Liver (tissue), 3 donors: Measurements from ENCODE around the gene VAX1.

ENCODE experiments used
- EGR1 ChIP-seq, 2 donors: IDR thresholded peaks; 2 replicates each; pipeline ENCODE4 v1.6.1; 2016 to 2018; ENCODE audit warnings: antibody characterized with exemption in 2 of 2, low read depth in 2 of 2
- JUND ChIP-seq, 2 donors: IDR thresholded peaks; 2 replicates each; pipeline ENCODE4 v1.6.1; 2016; ENCODE audit warnings: antibody characterized with exemption in 2 of 2
- NR2F2 ChIP-seq: IDR thresholded peaks from 2 replicates; pipeline ENCODE4 v1.6.1; 2016; ENCODE audit warnings: antibody characterized with exemption
- RAD21 ChIP-seq, 2 donors: IDR thresholded peaks; 2 replicates each; pipeline ENCODE4 v1.6.1; 2016; ENCODE audit warnings: antibody characterized with exemption in 2 of 2, mild to moderate bottlenecking in 2 of 2
- YY1 ChIP-seq: IDR thresholded peaks from 2 replicates; pipeline ENCODE4 v1.6.1; 2016; ENCODE audit warnings: antibody characterized with exemption, mild to moderate bottlenecking
- TF ChIP-seq, protein P1 (sequence below): IDR thresholded peaks from 2 replicates; pipeline ENCODE4 v1.6.1; 2016; ENCODE audit warnings: antibody characterized with exemption, mild to moderate bottlenecking
- TF ChIP-seq, protein P2 (sequence below): fragments of 150-350 bp; IDR thresholded peaks from 2 replicates; pipeline ENCODE4 v1.5.1; 2017; ENCODE audit warnings: improper control_type of control experiment, low read depth, low read length; ENCODE audit not compliant: missing input control
- TF ChIP-seq, protein P3 (sequence below): IDR thresholded peaks from 2 replicates; pipeline ENCODE4 v1.6.1; 2016; ENCODE audit warnings: antibody characterized with exemption
- TF ChIP-seq, protein P4 (sequence below): IDR thresholded peaks from 2 replicates; pipeline ENCODE4 v1.6.1; 2016; ENCODE audit warnings: antibody characterized with exemption
- donor health status: healthy.
- donor health status: healthy.

DNA sequence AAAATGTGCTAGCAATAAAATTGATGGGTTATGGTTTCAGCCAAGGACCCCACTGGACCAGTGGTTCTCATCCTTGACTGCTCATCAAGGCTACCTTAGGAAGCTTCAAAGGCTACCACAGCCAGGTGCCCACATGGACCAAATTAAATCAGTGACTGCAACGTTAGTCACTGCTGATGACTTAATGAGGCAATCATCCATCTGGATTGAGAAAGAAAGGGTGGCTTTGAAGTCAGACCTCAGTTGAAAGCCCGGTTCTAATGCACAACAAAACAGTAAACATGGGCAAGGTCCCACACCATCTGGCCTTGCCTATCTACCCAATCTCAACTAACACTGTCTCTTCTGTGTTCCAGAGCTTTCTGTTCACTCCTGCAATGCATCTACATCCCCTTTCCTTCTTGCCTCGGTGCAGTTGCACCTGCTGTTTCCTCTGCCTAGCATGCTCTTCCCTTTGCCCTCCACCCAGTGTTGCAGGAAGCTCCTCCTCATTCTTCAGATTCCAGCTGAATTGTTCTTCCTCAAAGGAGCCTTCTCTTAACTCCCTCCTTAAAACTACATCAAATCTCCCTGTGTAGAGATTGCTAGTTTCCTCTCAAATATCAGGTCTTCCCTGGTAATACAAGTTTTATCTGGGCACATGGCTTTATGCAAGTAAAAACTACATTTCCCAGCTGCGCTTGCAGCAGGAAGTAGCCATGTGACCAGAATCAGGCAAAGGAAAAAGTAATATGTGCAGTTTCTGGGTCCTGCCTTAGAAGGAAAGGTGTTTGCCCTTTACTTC is 49.0 kb upstream of the VAX1 start:
- TF ChIP-seq, protein P1, sequence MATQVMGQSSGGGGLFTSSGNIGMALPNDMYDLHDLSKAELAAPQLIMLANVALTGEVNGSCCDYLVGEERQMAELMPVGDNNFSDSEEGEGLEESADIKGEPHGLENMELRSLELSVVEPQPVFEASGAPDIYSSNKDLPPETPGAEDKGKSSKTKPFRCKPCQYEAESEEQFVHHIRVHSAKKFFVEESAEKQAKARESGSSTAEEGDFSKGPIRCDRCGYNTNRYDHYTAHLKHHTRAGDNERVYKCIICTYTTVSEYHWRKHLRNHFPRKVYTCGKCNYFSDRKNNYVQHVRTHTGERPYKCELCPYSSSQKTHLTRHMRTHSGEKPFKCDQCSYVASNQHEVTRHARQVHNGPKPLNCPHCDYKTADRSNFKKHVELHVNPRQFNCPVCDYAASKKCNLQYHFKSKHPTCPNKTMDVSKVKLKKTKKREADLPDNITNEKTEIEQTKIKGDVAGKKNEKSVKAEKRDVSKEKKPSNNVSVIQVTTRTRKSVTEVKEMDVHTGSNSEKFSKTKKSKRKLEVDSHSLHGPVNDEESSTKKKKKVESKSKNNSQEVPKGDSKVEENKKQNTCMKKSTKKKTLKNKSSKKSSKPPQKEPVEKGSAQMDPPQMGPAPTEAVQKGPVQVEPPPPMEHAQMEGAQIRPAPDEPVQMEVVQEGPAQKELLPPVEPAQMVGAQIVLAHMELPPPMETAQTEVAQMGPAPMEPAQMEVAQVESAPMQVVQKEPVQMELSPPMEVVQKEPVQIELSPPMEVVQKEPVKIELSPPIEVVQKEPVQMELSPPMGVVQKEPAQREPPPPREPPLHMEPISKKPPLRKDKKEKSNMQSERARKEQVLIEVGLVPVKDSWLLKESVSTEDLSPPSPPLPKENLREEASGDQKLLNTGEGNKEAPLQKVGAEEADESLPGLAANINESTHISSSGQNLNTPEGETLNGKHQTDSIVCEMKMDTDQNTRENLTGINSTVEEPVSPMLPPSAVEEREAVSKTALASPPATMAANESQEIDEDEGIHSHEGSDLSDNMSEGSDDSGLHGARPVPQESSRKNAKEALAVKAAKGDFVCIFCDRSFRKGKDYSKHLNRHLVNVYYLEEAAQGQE = no peak
- TF ChIP-seq, protein P2, sequence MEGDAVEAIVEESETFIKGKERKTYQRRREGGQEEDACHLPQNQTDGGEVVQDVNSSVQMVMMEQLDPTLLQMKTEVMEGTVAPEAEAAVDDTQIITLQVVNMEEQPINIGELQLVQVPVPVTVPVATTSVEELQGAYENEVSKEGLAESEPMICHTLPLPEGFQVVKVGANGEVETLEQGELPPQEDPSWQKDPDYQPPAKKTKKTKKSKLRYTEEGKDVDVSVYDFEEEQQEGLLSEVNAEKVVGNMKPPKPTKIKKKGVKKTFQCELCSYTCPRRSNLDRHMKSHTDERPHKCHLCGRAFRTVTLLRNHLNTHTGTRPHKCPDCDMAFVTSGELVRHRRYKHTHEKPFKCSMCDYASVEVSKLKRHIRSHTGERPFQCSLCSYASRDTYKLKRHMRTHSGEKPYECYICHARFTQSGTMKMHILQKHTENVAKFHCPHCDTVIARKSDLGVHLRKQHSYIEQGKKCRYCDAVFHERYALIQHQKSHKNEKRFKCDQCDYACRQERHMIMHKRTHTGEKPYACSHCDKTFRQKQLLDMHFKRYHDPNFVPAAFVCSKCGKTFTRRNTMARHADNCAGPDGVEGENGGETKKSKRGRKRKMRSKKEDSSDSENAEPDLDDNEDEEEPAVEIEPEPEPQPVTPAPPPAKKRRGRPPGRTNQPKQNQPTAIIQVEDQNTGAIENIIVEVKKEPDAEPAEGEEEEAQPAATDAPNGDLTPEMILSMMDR = no peak
- TF ChIP-seq RAD21 (IDR thresholded peaks at IDR 0.05) = no peak
- no peak for TF ChIP-seq JUND (IDR thresholded peaks at IDR 0.05)
- TF ChIP-seq, protein P3, sequence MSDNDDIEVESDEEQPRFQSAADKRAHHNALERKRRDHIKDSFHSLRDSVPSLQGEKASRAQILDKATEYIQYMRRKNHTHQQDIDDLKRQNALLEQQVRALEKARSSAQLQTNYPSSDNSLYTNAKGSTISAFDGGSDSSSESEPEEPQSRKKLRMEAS = no peak
- TF ChIP-seq, protein P4, sequence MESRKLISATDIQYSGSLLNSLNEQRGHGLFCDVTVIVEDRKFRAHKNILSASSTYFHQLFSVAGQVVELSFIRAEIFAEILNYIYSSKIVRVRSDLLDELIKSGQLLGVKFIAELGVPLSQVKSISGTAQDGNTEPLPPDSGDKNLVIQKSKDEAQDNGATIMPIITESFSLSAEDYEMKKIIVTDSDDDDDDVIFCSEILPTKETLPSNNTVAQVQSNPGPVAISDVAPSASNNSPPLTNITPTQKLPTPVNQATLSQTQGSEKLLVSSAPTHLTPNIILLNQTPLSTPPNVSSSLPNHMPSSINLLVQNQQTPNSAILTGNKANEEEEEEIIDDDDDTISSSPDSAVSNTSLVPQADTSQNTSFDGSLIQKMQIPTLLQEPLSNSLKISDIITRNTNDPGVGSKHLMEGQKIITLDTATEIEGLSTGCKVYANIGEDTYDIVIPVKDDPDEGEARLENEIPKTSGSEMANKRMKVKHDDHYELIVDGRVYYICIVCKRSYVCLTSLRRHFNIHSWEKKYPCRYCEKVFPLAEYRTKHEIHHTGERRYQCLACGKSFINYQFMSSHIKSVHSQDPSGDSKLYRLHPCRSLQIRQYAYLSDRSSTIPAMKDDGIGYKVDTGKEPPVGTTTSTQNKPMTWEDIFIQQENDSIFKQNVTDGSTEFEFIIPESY = no peak
- no peak for TF ChIP-seq NR2F2
- no peak for TF ChIP-seq EGR1 (IDR thresholded peaks at IDR 0.05; ENCODE audit: low read depth in 2 of 2)
- TF ChIP-seq YY1 = no peak
